Uterus (tissue), 4 donors: ENCODE measurements around the gene CLEC4D. TPM values are rescaled to one million over a fixed set of nuclear protein-coding genes. Genes with fewer than 3 reads are reported as not detected.
"Not testable (repeated sequence)": the region's sequence is repeated elsewhere in the genome, so short reads cannot be mapped to it uniquely, and the experiment has no call there.

Source experiments
- DNase-seq, 2 donors: peaks; one replicate each; pipeline ENCODE4 v3.0.0-alpha.2; 2019 to 2020
- H3K27ac ChIP-seq, 2 donors: fragments of 200-600 bp; sonication (generic); 1 replicate in 1 of 2; 2 replicates in 1 of 2; pipeline ENCODE4 v1.5.1; 2016 to 2018
- H3K27me3 ChIP-seq, 2 donors: fragments of 200-600 bp; sonication (generic); one replicate each; pipeline ENCODE4 v1.5.1; 2018 to 2019; ENCODE audit warnings: control low read depth in 1 of 2
- H3K36me3 ChIP-seq, 2 donors: fragments of 200-600 bp; sonication (generic); one replicate each; pipeline ENCODE4 v1.5.1; 2019; ENCODE audit warnings: control low read depth in 1 of 2
- H3K4me1 ChIP-seq, 2 donors: fragments of 200-600 bp; sonication (generic); one replicate each; pipeline ENCODE4 v1.5.1; 2018 to 2019; ENCODE audit warnings: control low read depth in 1 of 2
- H3K4me3 ChIP-seq, 2 donors: fragments of 200-600 bp; sonication (generic); 1 replicate in 1 of 2; 2 replicates in 1 of 2; pipeline ENCODE4 v1.5.1; 2018 to 2019; ENCODE audit warnings: mild to moderate bottlenecking in 1 of 2
- H3K9me3 ChIP-seq, 2 donors: fragments of 200-600 bp; sonication (generic); one replicate each; pipeline ENCODE4 v1.5.1; 2019; ENCODE audit warnings: control low read depth in 1 of 2
- CTCF ChIP-seq, 4 experiments: fragments of 200-600 bp in 2 of 4; fragments of 450-650 bp in 2 of 4; sonication (generic) in 2 of 4; IDR thresholded peaks; one replicate each; pipeline ENCODE4 v1.5.1; 2016 to 2019; ENCODE audit warnings: antibody characterized with exemption in 4 of 4, mild to moderate bottlenecking in 2 of 4, moderate library complexity in 1 of 4
- POLR2A ChIP-seq, 2 donors: fragments of 450-650 bp; IDR thresholded peaks; one replicate each; pipeline ENCODE4 v1.6.1; 2016; ENCODE audit warnings: antibody characterized with exemption in 2 of 2, mild to moderate bottlenecking in 1 of 2, moderate library complexity in 1 of 2
- intact Hi-C: fragments of 100-400 bp; cut with DNase I; formaldehyde crosslinking; loops from one replicate; pipeline ENCODE4 v1.15.1; 2023; ENCODE audit warnings: low total_unique reads
- total RNA-seq, 4 donors: library from RNA; depleted of rRNA in 3 of 4; stranded (reverse); fragments of >200 nt in 3 of 4; gene quantifications; one replicate each; pipeline versions ENCODE4 v1.1.0 to v1.2.4, GENCODE V29; 2014 to 2023
- donor health status: DM: yes; HTN: yes; CAD: no.

Gene CLEC4D
- total RNA-seq, 4 donors from 2014 or later, result 0.30 TPM; not detected in 3

- Histone ChIP-seq H3K36me3 (no peaks in the 10 kb centered on the region), H3K27me3 (no peaks in the 10 kb centered on the region), H3K27ac (no peak overlapping the region), H3K4me3 (no peak overlapping the region), H3K4me1 (no peaks in the 10 kb centered on the region), H3K9me3 (no peaks in the 10 kb centered on the region)
- DNase-seq, result no peak
- intact Hi-C loops, result no loop called here
- TF ChIP-seq CTCF (IDR thresholded peaks at IDR 0.05) (no peak), POLR2A (IDR thresholded peaks at IDR 0.05) (no peak)
Measured at GRCh38 chr12:8508910-8509841, 4.1 kb upstream of the CLEC4D start.

GRCh38 chr12:8517971-8518370 is 4.7 kb downstream of the CLEC4D start:
- H3K27ac ChIP-seq, result no peak overlapping the region
- TF ChIP-seq CTCF (IDR thresholded peaks at IDR 0.05) (no peak), POLR2A (IDR thresholded peaks at IDR 0.05) (no peak)
- H3K27me3 ChIP-seq, result no peaks in the 10 kb centered on the region
- no peaks in the 10 kb centered on the region for H3K9me3 ChIP-seq
- intact Hi-C loops, result no loop called here
- H3K4me1 ChIP-seq, result no peaks in the 10 kb centered on the region
- DNase-seq, result no peak
- H3K4me3 ChIP-seq, result no peak overlapping the region
- no peaks in the 10 kb centered on the region for H3K36me3 ChIP-seq

DNA sequence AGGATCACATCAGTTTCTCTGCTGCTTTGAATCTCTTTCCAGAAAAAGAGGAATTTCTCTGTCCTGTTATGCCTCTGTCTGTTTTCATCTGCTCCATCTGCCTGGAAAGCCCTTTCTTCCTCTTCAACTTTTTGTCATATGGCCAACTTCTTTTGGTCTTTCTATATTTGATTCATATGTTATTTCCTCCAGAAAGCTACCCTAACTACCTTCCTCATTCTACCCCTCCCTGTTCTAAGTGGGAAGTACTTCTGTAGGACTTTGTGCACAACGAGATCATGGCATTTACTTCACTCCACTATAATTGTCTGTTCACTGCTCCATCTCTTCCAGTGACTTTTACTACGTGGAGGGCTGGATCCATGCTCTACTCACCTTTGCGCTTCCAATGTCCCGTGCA is 5.9 kb downstream of the CLEC4D start:
- intact Hi-C loops, result no loop called here
- TF ChIP-seq POLR2A (IDR thresholded peaks at IDR 0.05) (no peak), CTCF (IDR thresholded peaks at IDR 0.05) (no peak)
- no peaks in the 10 kb centered on the region for H3K27me3 ChIP-seq
- no peaks in the 10 kb centered on the region for H3K36me3 ChIP-seq
- no peak overlapping the region for H3K27ac ChIP-seq
- no peak overlapping the region for H3K4me3 ChIP-seq
- no peak for DNase-seq
- no peaks in the 10 kb centered on the region for H3K9me3 ChIP-seq
- H3K4me1 ChIP-seq, result no peaks in the 10 kb centered on the region

DNA sequence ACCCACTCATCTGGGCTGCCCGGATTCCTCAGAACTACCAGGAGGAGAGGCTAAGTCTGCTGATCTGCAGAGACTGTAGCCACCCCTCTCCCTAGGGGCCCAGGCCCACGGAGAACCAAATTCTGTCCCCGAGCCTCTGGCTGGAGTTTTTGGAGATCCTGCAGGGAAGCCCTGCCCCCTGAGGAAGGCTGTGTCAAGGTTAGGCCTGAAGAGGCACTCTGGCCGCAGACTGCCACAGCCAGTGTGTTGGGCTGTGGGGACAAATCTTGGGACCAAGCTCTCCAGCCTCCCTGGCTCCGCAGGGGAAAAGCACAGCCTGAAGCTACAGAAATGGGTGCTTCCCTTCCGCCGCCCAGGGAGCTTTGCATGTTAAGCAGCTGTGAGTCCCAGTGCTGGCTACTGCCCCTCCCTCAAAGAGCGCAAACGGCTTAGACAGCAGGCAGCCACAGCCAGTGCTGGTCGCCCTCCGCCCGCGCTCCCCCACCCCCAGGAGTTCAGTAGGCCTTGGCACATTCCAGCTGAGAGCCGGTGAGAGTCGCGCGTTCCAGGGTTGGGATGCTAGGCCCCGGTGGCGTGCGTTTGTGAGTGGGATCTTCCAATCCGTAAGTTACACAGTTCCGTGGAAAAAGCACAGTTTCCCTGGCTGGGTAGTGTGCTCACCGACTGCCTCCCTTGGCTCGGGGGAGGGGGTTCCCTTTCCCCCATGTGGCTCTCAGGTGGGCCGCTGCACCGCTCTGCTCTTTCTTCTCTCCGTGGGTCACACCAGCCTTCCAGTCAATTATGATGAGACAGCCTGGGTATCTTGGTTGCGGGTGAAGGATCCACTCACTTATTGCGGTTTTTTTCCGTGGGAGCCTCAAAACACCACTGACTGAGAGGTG is 14.2 kb downstream of the CLEC4D start:
- no peaks in the 10 kb centered on the region for H3K27me3 ChIP-seq
- H3K36me3 ChIP-seq, result no peaks in the 10 kb centered on the region
- no peak for DNase-seq
- no peaks in the 10 kb centered on the region for H3K4me1 ChIP-seq
- no peak for TF ChIP-seq POLR2A (IDR thresholded peaks at IDR 0.05)
- TF ChIP-seq CTCF (IDR thresholded peaks at IDR 0.05), result no peak
- no peak overlapping the region for H3K27ac ChIP-seq
- intact Hi-C loops, result no loop called here
- no peaks in the 10 kb centered on the region for H3K9me3 ChIP-seq
- no peak overlapping the region for H3K4me3 ChIP-seq

DNA sequence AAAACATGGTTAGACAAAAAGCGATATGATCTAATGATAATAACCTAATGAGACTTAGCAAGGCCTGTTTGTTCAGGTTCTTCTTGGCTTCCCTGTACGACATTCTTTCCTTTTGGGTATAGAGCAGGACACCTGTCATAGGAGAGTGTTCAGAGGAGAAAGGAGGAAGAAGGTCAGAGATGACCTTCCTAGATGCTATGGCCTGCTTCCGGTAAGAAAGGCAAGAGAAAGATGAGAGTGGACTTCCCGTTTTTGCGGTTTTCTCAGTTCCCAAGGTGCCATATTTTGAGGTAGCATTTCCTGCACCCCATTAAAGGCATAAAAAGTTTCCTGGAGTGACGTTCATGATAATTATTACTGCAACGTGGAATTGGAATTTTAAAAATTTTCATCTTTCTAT is 18.7 kb downstream of the CLEC4D start:
- Histone ChIP-seq H3K9me3 (no peaks in the 10 kb centered on the region), H3K27me3 (no peaks in the 10 kb centered on the region), H3K27ac (no peak overlapping the region), H3K4me1 (no peaks in the 10 kb centered on the region), H3K4me3 (no peak overlapping the region), H3K36me3 (no peaks in the 10 kb centered on the region)
- TF ChIP-seq CTCF (IDR thresholded peaks at IDR 0.05) (no peak), POLR2A (IDR thresholded peaks at IDR 0.05) (no peak)
- intact Hi-C loops, result no loop called here
- DNase-seq, result no peak

DNA sequence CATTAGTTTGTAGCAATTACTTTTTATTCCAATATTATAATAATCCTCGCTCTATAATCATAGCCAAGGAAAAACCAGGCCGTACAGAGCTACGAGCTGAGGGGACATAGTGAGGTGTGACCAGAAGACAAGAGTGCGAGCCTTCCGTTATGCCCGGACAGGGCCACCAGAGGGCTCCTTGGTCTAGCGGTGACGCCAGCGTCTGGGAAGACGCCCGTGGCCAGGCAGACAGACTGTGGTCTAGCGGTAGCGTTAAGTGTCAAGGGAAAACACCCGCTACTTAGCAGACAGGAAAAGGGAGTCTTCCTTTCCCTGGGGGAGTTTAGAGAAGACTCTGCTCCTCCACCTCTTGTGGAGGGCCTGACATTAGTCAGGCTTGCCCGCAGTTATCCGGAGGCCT is 24.5 kb downstream of the CLEC4D start:
- DNase-seq, H3K4me1 ChIP-seq, intact Hi-C loops: not testable (repeated sequence)

GRCh38 chr12:8540831-8541230 is 27.5 kb downstream of the CLEC4D start, which contains the start of gene CLEC4E:
CLEC4E (minus strand) TSS chr12:8540905; CDS start chr12:8540797, 108 bp downstream.
- intact Hi-C loops, H3K36me3 ChIP-seq, H3K4me1 ChIP-seq, DNase-seq, H3K4me3 ChIP-seq, H3K9me3 ChIP-seq, H3K27ac ChIP-seq, H3K27me3 ChIP-seq: not testable (repeated sequence)

More for the DNA sequence above, 24.5 kb downstream of the CLEC4D start:
- H3K27ac ChIP-seq, H3K27me3 ChIP-seq, H3K36me3 ChIP-seq, H3K9me3 ChIP-seq, H3K4me3 ChIP-seq: not testable (repeated sequence)
